GM18951 (cell line): ENCODE results near the gene CEP76.

Experiments
- POLR2A ChIP-seq: IDR thresholded peaks from 4 replicates; pipeline ENCODE4 v1.6.1; 2011; ENCODE audit warnings: mild to moderate bottlenecking; ENCODE audit not compliant: insufficient read length, insufficient read depth; ENCODE audit errors: extremely low read depth
- in situ Hi-C: fragments of 300-500 bp; cut with MboI; formaldehyde crosslinking; loops from one replicate; pipeline ENCODE4 v1.12.0; 2022; ENCODE audit warnings: low sequenced_read_pairs, mixed read lengths, inconsistent platforms; ENCODE audit not compliant: unreplicated experiment

Gene CEP76

GRCh38 chr18:12625241-12625640, 77.3 kb downstream of the CEP76 start:
- no peak for TF ChIP-seq POLR2A
- in situ Hi-C loops = no loop called here
